Adrenal gland (tissue), 12 donors: ENCODE data around the gene PCARE. TPM values are rescaled to one million over a fixed set of nuclear protein-coding genes. Genes with fewer than 3 reads are reported as not detected.

ENCODE experiments used
- DNase-seq, 7 donors: peaks; one replicate each; pipeline ENCODE4 v3.0.0-alpha.2; 2019 to 2020
- H3K27ac ChIP-seq, 5 donors: fragments of 200-600 bp; sonication (generic) in 4 of 5; 1 replicate in 3 of 5; 2 replicates in 2 of 5; pipeline versions ENCODE4 v1.5.1 to v1.8.0; 2016 to 2020; ENCODE audit warnings: mild to moderate bottlenecking in 1 of 5
- H3K27me3 ChIP-seq: fragments of 200-600 bp; 2 replicates; pipeline ENCODE4 v1.8.0; 2021
- H3K36me3 ChIP-seq, 2 donors: fragments of 200-600 bp; replicated peaks in 1 of 2; 1 replicate in 1 of 2; 2 replicates in 1 of 2; pipeline versions ENCODE4 v1.5.1 to v1.8.0; 2018 to 2022
- H3K4me1 ChIP-seq, 2 donors: fragments of 200-600 bp; replicated peaks in 1 of 2; 1 replicate in 1 of 2; 2 replicates in 1 of 2; pipeline versions ENCODE4 v1.5.1 to v1.8.0; 2018 to 2021
- H3K4me3 ChIP-seq, 4 donors: fragments of 200-600 bp; sonication (generic) in 3 of 4; one replicate each; pipeline ENCODE4 v1.5.1; 2016 to 2018
- H3K9me3 ChIP-seq, 3 donors: fragments of 200-600 bp; sonication (generic) in 1 of 3; replicated peaks in 1 of 3; 1 replicate in 2 of 3; 2 replicates in 1 of 3; pipeline versions ENCODE4 v1.5.1 to v1.8.0; 2016 to 2021
- POLR2A ChIP-seq, 2 donors: fragments of 450-650 bp; IDR thresholded peaks; one replicate each; pipeline ENCODE4 v1.6.1; 2017; ENCODE audit warnings: antibody characterized with exemption in 2 of 2, mild to moderate bottlenecking in 2 of 2, moderate library complexity in 1 of 2
- WGBS, 4 donors: extraction: QIAGEN DNeasy Blood & Tissue Kit in 2 of 4; methylation state at CpG; one replicate each; pipeline versions ENCODE4 v1.1.5 to v1.1.7; 2013 to 2017; 5-methylcytosine and 5-hydroxymethylcytosine counted together
- intact Hi-C, 2 donors: fragments of 100-400 bp; cut with DNase I; formaldehyde crosslinking; loops; one replicate each; pipeline versions ENCODE4 v1.14.1 to v1.15.0; 2022 to 2023
- polyA plus RNA-seq, 3 donors: library from polyadenylated mRNA; stranded (reverse); fragments of 200-250 nt in 2 of 3; fragments of 350-450 nt in 1 of 3; fragmentation: Illumina TruSeq in 1 of 3; extraction: RNeasy Lipid Tissue Mini Kit (QIAGEN cat#74804) in 1 of 3; gene quantifications; one replicate each; pipeline ENCODE4 v1.2.3, GENCODE V29; 2013 to 2014
- total RNA-seq, 9 donors: library from RNA; depleted of rRNA in 4 of 9; stranded (reverse); fragments of >200 nt in 4 of 9; fragments of 120-200 nt in 1 of 9; fragmentation: NEBNext Ultra II Directional in 1 of 9; extraction: Animal tissue kit (Norgen Biotek cat#: 25700) in 1 of 9; gene quantifications; one replicate each; pipeline versions ENCODE4 v1.1.0 to v1.2.4, GENCODE V29; 2013 to 2023
- TF ChIP-seq, protein P1 (sequence below), 6 experiments: fragments of 450-650 bp in 4 of 6; fragments of 200-600 bp in 2 of 6; sonication (generic) in 1 of 6; IDR thresholded peaks; 1 replicate in 5 of 6; 2 replicates in 1 of 6; pipeline versions ENCODE4 v1.5.1 to v1.8.0; 2016 to 2021; ENCODE audit warnings: antibody characterized with exemption in 6 of 6, mild to moderate bottlenecking in 2 of 6, moderate library complexity in 1 of 6
- donor health status: healthy with polysubstance abuse.
- donor health status: Bipolar disorder and iron deficiency.
- donor health status: DM: yes; HTN: yes; CAD: no.
- donor health status: DM: no; HTN: no; CAD: no.
- donor health status: DM: no; HTN: no; CAD: no.
- donor health status: DM: yes; HTN: yes; CAD: no.

The PCARE gene
- total and polyA plus RNA-seq, 12 donors, result 0.02 to 0.17 (median 0.06) TPM; not detected in 8

DNA sequence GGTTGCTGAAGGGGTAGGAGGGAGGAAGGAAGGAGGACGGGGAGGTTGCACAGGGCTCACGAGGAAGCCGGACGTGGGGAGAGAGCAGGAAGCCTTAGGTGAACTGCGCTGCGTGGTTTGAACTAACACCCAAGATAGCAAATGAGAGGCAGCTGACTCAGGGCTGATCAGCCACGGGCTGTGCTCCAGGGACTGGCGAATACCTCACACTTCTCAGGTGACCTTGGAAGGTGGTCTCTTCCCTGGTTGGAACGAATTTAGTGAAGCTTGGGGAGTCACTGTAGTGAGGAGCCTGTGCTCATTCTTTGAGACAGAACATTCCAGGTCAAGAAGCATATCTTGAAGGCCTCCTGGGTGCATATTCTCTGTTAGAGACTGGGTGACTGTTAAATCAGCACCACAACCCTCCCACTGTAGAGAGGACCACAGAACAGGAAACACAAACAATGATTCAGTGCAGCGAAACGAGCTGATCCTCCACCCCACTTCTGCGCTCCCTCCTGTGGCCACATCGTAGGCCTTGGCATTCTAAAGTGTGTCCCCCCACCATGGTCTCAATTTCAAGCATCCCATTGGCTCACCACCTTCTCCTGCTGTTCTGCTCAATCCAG is 59.4 kb downstream of the PCARE start:
- Histone ChIP-seq H3K4me1 (peaks cover 0 to 23% of the 10 kb centered on the region in 2 donors), H3K27ac (peak overlapping the region in 2 of 5 donors; percentile 49 to 84)

GRCh38 chr2:29014331-29014730 is 60.0 kb downstream of the PCARE start:
- no peak for DNase-seq
- no peaks in the 10 kb centered on the region for H3K9me3 ChIP-seq
- no peak overlapping the region for H3K4me3 ChIP-seq
- peak overlapping the region in 2 of 5 donors; percentile 3 to 84 for H3K27ac ChIP-seq
- 81 to 86% (median 82%) methylated on average over 7 to 8 of the region's 8 CpGs for WGBS, 4 donors
- intact Hi-C loops, result no loop called here
- no peaks in the 10 kb centered on the region for H3K27me3 ChIP-seq
- TF ChIP-seq, protein P1, sequence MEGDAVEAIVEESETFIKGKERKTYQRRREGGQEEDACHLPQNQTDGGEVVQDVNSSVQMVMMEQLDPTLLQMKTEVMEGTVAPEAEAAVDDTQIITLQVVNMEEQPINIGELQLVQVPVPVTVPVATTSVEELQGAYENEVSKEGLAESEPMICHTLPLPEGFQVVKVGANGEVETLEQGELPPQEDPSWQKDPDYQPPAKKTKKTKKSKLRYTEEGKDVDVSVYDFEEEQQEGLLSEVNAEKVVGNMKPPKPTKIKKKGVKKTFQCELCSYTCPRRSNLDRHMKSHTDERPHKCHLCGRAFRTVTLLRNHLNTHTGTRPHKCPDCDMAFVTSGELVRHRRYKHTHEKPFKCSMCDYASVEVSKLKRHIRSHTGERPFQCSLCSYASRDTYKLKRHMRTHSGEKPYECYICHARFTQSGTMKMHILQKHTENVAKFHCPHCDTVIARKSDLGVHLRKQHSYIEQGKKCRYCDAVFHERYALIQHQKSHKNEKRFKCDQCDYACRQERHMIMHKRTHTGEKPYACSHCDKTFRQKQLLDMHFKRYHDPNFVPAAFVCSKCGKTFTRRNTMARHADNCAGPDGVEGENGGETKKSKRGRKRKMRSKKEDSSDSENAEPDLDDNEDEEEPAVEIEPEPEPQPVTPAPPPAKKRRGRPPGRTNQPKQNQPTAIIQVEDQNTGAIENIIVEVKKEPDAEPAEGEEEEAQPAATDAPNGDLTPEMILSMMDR (IDR thresholded peaks at IDR 0.05), result no peak
- TF ChIP-seq POLR2A (IDR thresholded peaks at IDR 0.05), result no peak
- H3K4me1 ChIP-seq, result peaks cover 0 to 23% of the 10 kb centered on the region in 2 donors
- H3K36me3 ChIP-seq, result no peaks in the 10 kb centered on the region

More for the DNA sequence above, 59.4 kb downstream of the PCARE start:
- DNase-seq, result peak in 1 of 7 donors; percentile 33
- TF ChIP-seq, protein P1 (IDR thresholded peaks at IDR 0.05), result peak in 1 of 6 experiments; percentile 22
- TF ChIP-seq POLR2A (IDR thresholded peaks at IDR 0.05), result no peak
- intact Hi-C loops, result no loop called here
- 57 to 72% (median 69%) methylated on average over 13 of the region's 13 CpGs for WGBS, 4 donors
- Histone ChIP-seq H3K4me3 (no peak overlapping the region), H3K9me3 (no peaks in the 10 kb centered on the region), H3K36me3 (no peaks in the 10 kb centered on the region), H3K27me3 (no peaks in the 10 kb centered on the region)

- TF ChIP-seq POLR2A (IDR thresholded peaks at IDR 0.05), result no peak
- TF ChIP-seq, protein P1 (IDR thresholded peaks at IDR 0.05), result peak in 1 of 6 experiments; percentile 13
- Histone ChIP-seq H3K36me3 (no peaks in the 10 kb centered on the region), H3K9me3 (no peaks in the 10 kb centered on the region), H3K27ac (peak overlapping the region in 1 of 5 donors; percentile 84), H3K4me1 (peaks cover 0 to 23% of the 10 kb centered on the region in 2 donors), H3K27me3 (no peaks in the 10 kb centered on the region), H3K4me3 (no peak overlapping the region)
- DNase-seq, result no peak
- intact Hi-C loops, result no loop called here
- whole genome bisulfite sequencing, 4 donors, result 76 to 82% (median 77%) methylated on average over 11 of the region's 11 CpGs
These were observed 61.1 kb downstream of the PCARE start for GRCh38 chr2:29013057-29013780.

- intact Hi-C loops, result no loop called here
- Histone ChIP-seq H3K4me3 (no peak overlapping the region), H3K36me3 (no peaks in the 10 kb centered on the region), H3K27me3 (no peaks in the 10 kb centered on the region), H3K9me3 (no peaks in the 10 kb centered on the region), H3K4me1 (peaks cover 0 to 23% of the 10 kb centered on the region in 2 donors), H3K27ac (peak overlapping the region in 2 of 5 donors; percentile 44 to 81)
- DNase-seq, result peak in 6 of 7 donors; percentile 29 to 68 (median 60)
- TF ChIP-seq POLR2A (IDR thresholded peaks at IDR 0.05), result no peak
- TF ChIP-seq, protein P1 (IDR thresholded peaks at IDR 0.05), result no peak
- 40 to 73% (median 45%) methylated on average over 3 to 9 of the region's 9 CpGs for WGBS, 4 donors
These were observed 62.1 kb downstream of the PCARE start for GRCh38 chr2:29012211-29012681.
